IPS-20b (cell line): ENCODE data around the gene NINJ2.

Source experiments
- H3K27ac ChIP-seq: one replicate; pipeline ENCODE4 v1.5.1; 2013; ENCODE audit warnings: low read length
- H3K27me3 ChIP-seq: 2 replicates; pipeline ENCODE4 v1.6.1; 2013; ENCODE audit warnings: mild to moderate bottlenecking, low read length, inconsistent platforms; ENCODE audit not compliant: insufficient read depth
- H3K36me3 ChIP-seq: 2 replicates; pipeline ENCODE4 v1.6.1; 2013; ENCODE audit warnings: low read depth, mild to moderate bottlenecking, inconsistent platforms, low read length, moderate library complexity; ENCODE audit not compliant: insufficient read depth
- H3K4me1 ChIP-seq: 2 replicates; pipeline ENCODE4 v1.6.1; 2013; ENCODE audit warnings: mild to moderate bottlenecking, control low read depth, inconsistent platforms, low read length, moderate library complexity; ENCODE audit not compliant: insufficient read depth
- H3K4me3 ChIP-seq: 2 replicates; pipeline ENCODE4 v1.5.1; 2013; ENCODE audit warnings: mild to moderate bottlenecking, low read length, inconsistent platforms
- H3K9ac ChIP-seq: 2 replicates; pipeline ENCODE4 v1.6.1; 2013; ENCODE audit warnings: low read depth, mild to moderate bottlenecking, inconsistent platforms, low read length, moderate library complexity
- H3K9me3 ChIP-seq: 2 replicates; pipeline ENCODE4 v1.6.1; 2013; ENCODE audit warnings: mild to moderate bottlenecking, low read depth, low read length, inconsistent platforms; ENCODE audit not compliant: insufficient read depth

Gene NINJ2

GRCh38 chr12:693934-694533, 30.8 kb upstream of the NINJ2 start:
- Histone ChIP-seq H3K4me3 (no peak overlapping the region), H3K27ac (no peak overlapping the region), H3K4me1 (no peaks in the 10 kb centered on the region), H3K9me3 (peaks cover 25% of the 10 kb centered on the region), H3K36me3 (no peaks in the 10 kb centered on the region), H3K27me3 (no peaks in the 10 kb centered on the region), H3K9ac (no peak overlapping the region)

GRCh38 chr12:692274-692673, 29.0 kb upstream of the NINJ2 start:
- Histone ChIP-seq H3K27me3 (no peaks in the 10 kb centered on the region), H3K4me3 (no peak overlapping the region), H3K36me3 (no peaks in the 10 kb centered on the region), H3K4me1 (no peaks in the 10 kb centered on the region), H3K9me3 (peaks cover 10% of the 10 kb centered on the region), H3K27ac (no peak overlapping the region), H3K9ac (no peak overlapping the region)

DNA sequence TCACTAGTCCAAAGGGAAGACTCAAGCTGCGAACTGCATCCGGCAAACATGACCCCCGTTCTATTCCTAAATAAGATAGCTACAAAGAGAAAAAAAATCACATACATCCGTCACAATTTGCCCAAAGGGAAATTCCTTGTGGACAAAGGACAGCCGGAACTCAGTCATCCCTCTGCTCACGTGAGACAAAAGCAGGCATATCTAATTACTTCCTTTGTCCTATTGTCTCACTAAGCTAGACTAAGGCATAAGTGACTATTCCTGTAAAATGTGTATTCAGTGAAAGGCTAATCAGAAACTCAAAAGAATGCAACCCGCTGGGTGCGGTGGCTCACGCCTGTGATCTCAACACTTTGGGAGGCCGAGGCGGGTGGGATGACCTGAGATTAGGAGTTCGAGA, 27.2 kb upstream of the NINJ2 start:
- H3K4me1 ChIP-seq = no peaks in the 10 kb centered on the region
- no peak overlapping the region for H3K4me3 ChIP-seq

DNA sequence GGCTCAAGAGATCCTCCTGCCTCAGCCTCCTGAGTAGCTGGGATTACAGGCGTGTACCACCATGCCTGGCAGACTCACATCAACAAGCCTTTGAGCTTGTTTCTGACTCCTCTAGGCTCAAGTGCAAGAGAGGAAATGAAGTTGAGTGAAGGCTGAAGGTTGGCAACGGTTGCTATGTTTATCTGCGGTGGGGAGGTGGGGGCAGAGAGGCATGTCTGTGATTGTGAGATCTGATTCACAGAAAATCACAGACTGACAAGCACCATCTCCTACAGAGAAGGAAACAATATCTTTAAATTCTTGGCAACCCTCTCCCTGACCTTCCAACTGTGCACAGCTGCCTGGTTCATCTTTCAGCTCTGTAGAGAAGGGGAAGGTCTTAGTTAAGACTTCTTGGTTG, 22.1 kb upstream of the NINJ2 start:
- no peak overlapping the region for H3K4me3 ChIP-seq
- H3K9me3 ChIP-seq = no peaks in the 10 kb centered on the region
- H3K4me1 ChIP-seq = no peaks in the 10 kb centered on the region
- H3K27me3 ChIP-seq = no peaks in the 10 kb centered on the region
- H3K36me3 ChIP-seq = no peaks in the 10 kb centered on the region
- no peak overlapping the region for H3K9ac ChIP-seq
- no peak overlapping the region for H3K27ac ChIP-seq

More for the DNA sequence above, 27.2 kb upstream of the NINJ2 start:
- Histone ChIP-seq H3K27me3 (no peaks in the 10 kb centered on the region), H3K27ac (no peak overlapping the region), H3K9me3 (peaks cover 9% of the 10 kb centered on the region), H3K36me3 (no peaks in the 10 kb centered on the region), H3K9ac (no peak overlapping the region)

GRCh38 chr12:684416-684815, 21.2 kb upstream of the NINJ2 start:
- Histone ChIP-seq H3K4me1 (no peaks in the 10 kb centered on the region), H3K9ac (no peak overlapping the region), H3K27ac (no peak overlapping the region), H3K4me3 (no peak overlapping the region), H3K9me3 (no peaks in the 10 kb centered on the region), H3K27me3 (no peaks in the 10 kb centered on the region), H3K36me3 (no peaks in the 10 kb centered on the region)

DNA sequence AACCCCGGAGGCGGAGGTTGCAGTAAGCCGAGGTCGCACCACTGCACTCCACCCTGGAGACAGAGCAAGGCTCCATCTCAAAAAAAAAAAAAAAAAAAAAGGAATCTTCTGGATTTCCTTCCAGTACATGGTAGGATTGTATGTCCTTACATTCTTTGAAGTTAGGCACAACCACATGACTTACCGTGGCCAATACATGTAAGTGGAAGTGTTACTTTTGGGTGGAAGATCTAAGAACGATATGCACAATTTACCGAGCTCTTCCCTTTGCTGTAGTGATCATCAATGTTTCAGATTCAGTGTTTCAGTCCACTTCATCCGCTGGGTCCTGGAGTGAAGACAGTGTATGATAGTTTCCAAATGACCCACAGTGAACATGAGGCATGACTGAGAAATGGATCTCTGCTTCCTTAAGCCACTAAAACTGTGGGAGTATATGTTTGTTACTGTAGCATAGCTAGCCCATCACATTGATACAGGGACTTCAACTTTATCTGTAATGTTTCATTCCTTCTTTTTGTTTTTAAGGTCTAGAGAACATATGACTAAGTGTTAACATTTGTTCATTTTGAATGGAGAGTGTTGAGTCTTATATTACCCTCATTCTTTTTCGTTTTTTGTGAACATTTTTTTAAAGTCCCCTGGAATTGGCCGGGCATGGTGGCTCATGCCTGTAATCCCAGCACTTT, 18.5 kb upstream of the NINJ2 start:
- no peaks in the 10 kb centered on the region for H3K4me1 ChIP-seq
- no peak overlapping the region for H3K4me3 ChIP-seq
- H3K27ac ChIP-seq = no peak overlapping the region
- H3K9ac ChIP-seq = no peak overlapping the region
- no peaks in the 10 kb centered on the region for H3K36me3 ChIP-seq
- no peaks in the 10 kb centered on the region for H3K27me3 ChIP-seq
- H3K9me3 ChIP-seq = no peaks in the 10 kb centered on the region

DNA sequence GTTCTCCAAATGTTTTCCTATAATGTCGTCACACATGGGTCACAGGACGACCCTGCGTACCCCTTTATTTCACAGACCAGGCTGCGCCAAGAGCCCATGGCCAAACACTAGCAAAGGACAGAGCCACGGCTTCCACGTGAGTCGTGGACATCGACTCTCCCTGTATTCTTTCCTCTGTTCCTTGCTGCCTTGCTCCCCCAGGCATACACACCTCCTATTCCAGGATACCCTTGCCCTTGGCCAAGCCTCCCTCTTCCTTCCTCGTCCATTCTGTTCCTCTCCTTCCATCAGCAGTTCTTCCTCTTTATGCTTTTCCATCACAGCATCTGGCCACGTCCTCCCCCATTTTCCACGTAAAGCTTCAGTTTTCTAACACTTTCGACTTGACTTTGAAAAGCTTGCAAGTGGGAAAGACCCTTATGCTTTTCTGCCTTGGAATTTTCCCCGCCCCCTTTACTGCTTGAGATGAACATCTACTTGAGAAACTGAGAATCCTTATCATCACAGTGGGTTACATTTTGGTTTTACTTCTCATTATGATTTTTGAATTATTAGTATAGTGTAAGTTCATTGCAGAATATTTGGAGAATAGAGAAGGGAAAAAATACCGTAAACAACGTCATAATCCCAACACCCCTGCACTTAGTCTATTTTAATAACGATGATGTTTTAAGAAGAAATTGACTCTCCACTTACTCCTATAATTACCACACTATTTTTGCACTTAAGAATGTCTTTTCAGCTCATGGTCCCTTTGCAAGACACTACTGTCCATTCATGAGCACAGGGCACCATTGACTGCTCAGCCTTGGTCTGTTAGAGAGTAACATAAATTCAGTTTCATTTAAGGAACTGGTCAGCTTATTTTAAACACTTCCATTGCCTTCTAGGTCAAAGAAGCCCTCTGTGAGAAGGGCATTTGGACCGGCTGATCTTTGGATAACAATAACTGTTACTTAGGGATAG, 15.8 kb upstream of the NINJ2 start:
- H3K36me3 ChIP-seq = no peaks in the 10 kb centered on the region
- no peak overlapping the region for H3K9ac ChIP-seq
- no peaks in the 10 kb centered on the region for H3K9me3 ChIP-seq
- no peaks in the 10 kb centered on the region for H3K4me1 ChIP-seq
- H3K27me3 ChIP-seq = no peaks in the 10 kb centered on the region
- no peak overlapping the region for H3K4me3 ChIP-seq
- no peak overlapping the region for H3K27ac ChIP-seq

- Histone ChIP-seq H3K4me1 (no peaks in the 10 kb centered on the region), H3K9ac (no peak overlapping the region), H3K36me3 (no peaks in the 10 kb centered on the region), H3K27me3 (no peaks in the 10 kb centered on the region), H3K27ac (no peak overlapping the region), H3K4me3 (no peak overlapping the region), H3K9me3 (no peaks in the 10 kb centered on the region)
Measured at GRCh38 chr12:675562-675961, 12.3 kb upstream of the NINJ2 start.

GRCh38 chr12:674272-674781, 11.1 kb upstream of the NINJ2 start:
- Histone ChIP-seq H3K4me3 (no peak overlapping the region), H3K4me1 (no peaks in the 10 kb centered on the region), H3K36me3 (no peaks in the 10 kb centered on the region), H3K27ac (no peak overlapping the region), H3K9ac (no peak overlapping the region), H3K9me3 (no peaks in the 10 kb centered on the region), H3K27me3 (no peaks in the 10 kb centered on the region)

GRCh38 chr12:673849-674248, 10.6 kb upstream of the NINJ2 start:
- Histone ChIP-seq H3K9me3 (no peaks in the 10 kb centered on the region), H3K9ac (no peak overlapping the region), H3K4me1 (no peaks in the 10 kb centered on the region), H3K27me3 (no peaks in the 10 kb centered on the region), H3K27ac (no peak overlapping the region), H3K36me3 (no peaks in the 10 kb centered on the region), H3K4me3 (no peak overlapping the region)

DNA sequence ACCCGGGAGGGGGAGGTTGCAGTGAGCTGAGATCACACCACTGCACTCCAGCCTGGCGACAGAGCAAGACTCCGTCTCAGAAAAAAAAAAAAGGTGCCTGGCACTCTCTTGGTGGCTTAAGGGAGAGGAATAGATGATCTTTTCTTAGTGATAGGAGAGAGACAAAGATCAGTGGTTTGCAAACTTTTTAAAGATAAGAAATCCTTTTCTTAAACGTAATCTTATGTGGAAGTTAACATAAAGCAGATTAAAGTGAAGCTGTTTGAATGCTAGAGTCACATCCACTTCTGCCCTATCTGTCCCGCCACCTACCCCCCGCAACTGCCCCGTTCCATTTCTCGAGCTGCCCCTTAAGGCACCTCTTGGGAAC, 6.3 kb upstream of the NINJ2 start:
- Histone ChIP-seq H3K36me3 (no peaks in the 10 kb centered on the region), H3K4me3 (no peak overlapping the region), H3K27ac (no peak overlapping the region), H3K4me1 (peaks cover 7% of the 10 kb centered on the region), H3K27me3 (no peaks in the 10 kb centered on the region), H3K9ac (no peak overlapping the region), H3K9me3 (no peaks in the 10 kb centered on the region)
